GM18520 (cell line): ENCODE measurements around the gene MYO15B.

Experiments
- ATAC-seq: cut with Tn5 transposase; IDR thresholded peaks from one replicate; pipeline ENCODE4 v1.9.1; 2021; ENCODE audit not compliant: unreplicated experiment

The MYO15B gene

DNA sequence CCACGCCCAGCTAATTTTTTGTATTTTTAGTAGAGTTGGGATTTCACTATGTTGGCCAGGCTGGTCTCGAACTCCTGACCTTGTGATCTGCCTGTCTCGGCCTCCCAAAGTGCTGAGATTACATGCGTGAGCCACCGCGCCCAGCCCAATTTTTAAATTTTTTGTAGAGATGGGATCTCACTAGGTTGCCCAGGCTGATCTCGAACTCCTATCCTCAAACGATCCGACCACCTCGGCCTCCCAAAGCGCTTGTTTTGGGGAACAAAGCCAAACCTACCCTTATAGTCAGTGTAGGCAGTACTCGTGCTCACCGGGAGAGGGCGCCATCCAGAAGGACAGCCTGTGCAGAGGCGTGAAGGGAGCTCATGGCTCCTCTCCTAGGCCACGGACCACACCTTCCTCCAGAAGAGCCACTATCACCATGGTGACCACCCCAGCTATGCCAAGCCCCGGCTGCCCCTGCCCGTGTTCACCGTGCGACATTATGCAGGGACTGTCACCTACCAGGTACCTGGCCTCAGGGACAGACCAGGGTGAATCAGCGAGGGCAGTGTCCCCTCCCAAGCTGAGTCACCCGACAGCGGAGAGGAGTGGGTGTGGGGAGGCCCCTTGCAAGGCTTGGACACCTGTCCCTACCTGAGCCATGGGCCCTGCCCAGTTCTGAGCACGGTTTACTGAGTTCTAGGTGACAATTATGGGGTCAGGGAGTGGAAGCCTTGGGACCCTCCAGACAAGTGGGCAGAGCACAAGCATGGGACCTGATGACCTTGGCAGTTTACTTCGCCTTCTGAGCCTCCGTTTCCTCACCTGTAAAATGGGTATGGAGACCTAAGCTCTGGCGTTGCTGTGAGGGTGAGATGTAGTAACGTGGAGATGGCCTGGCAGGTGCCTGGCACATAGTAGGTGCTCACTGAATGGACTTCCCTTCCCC lies 13.7 kb downstream of the MYO15B start:
- ATAC-seq: no peak

DNA sequence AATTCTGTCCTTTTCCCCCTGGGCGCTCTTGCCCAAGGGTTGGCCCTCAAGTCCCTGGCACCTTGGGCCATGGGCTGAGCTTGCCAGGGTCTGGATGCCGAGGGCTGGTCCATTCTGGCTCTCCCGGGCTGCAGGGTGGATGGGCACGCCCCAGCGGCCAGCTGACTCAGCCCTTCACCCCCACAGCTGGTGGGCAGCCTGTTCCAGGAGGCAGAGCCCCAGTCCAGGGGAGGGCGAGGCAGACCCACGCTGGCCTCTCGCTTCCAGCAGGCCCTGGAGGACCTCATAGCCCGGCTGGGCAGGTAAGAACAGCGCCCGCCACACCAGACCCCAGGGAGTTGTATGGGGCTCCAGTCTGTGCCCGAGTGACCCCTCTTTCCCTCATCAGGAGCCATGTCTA lies 15.0 kb downstream of the MYO15B start:
- ATAC-seq: no peak

DNA sequence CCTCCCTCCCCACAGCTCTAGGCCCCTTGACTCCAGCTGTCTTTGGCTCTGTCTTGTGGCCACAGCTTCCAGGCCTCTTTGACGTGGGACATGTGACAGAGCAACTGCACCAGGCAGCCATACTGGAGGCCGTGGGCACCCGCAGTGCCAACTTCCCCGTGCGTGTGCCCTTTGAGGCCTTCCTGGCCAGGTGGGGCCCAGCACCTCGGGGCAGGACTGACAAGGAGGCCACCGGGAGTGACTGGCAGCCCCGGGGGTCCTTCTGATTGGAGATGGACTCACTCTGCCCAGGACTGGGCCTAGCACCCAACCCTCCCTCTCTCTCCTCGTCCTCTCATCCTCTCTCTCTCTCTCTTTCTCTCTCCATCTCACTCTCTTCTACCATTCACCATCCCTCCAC lies 15.5 kb downstream of the MYO15B start:
- no peak for ATAC-seq

DNA sequence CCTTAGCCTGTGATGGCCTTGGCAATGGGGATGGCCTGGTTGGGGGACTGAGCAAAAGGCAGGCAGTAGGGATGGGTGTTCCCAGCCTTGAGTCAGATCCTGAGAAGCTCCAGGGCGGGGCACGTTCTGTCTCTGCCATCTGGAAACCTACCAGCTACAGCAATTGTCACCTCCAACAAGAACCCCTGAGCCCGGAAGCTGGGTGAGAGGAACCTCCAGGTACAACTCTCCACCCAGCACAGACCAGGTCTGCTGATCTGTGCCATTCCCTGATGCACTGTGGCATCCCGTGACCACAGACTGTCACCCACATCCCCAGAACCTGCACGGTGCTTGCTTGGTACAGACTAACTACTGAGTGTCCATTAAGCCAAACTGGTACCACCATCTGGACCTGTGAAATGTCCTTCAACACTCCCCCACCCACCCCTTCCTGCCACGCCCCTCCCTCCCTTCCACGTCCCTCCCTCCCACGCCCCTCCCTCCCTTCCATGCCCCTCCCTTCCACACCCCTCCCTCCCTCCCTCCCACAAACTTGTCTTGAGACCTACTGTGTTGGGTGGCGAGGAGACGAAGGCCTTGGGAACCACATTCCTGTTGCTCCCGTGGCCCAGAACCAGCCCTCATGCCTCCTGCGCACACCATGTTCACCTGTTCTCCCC lies 16.6 kb downstream of the MYO15B start:
- no peak for ATAC-seq

DNA sequence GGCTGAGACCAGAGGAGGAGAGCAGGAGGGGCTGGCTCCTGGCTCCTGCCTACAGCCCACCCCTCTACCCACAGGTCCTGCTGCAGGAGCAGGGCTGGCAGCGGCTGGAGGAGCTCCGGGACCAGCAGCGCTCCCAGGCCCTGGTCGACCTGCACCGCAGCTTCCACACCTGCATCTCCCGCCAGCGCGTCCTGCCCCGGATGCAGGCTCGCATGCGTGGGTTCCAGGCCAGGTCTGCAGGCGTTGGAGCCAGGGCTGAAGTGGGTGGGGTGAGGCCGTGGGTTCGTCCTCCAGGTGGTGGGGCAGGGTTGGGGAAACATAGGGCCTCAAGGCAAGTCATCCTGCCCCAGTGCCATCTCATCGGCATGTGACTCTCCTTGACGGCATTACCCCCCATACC lies 18.2 kb downstream of the MYO15B start:
- ATAC-seq: no peak

DNA sequence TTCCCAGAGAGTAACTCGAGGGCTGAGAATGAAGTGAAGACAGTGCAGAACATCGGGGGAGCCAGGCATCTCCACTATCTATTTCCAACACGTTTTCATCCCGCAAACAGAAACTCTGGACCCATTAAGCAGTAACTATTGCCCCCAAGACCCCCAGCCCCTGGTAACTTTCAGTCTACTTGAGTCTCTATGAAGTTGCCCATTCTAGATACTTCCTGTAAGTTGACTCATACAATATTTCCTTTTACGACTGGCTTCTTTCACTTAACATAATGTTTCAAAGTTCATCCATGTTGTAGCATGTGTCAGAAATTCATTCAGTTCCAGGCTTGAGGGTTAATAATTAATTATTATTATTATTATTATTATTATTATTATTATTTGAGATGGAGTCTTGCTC lies 19.5 kb downstream of the MYO15B start:
- no peak for ATAC-seq

DNA sequence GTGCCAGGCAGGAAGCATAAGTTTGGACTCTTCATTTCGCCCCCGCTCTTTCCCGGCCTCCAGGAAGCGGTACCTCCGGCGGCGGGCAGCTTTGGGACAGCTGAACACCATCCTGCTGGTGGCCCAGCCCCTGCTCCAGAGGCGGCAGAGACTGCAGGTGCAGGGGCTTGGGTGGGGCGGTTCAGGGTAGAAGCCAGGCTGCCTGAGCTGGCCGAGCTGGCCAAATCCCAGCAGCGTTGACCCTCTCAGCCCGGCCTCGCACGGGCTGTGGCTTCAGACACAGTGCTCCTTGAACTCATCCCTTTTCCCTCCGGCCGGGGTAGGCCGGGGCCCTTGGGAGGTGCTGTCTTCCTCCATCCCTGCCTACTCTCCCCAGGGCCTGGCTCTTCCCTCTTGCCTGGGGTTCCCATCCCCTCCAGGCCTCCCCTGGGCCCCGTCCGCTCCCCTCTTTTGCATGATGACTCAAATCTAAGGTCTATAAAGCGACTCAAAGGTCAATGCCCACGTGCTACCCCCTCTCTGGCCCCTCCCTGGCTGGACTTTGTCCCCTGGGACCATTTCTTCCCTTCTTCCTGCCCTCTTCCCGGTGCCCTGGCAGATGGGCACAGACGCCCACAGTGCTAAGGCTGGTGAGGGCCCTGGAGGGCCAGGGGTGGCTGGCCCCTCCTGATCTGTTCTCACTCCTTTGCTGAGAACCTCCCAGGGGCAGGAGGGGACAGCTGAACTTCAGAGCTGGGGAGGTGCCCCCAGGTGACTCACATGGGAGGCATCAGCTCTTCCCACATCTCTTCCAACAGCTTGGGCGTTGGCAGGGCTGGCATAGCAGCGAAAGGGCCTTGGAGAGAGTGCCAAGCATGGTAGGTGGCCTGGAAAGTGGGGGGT lies 22.7 kb downstream of the MYO15B start:
- no peak for ATAC-seq

DNA sequence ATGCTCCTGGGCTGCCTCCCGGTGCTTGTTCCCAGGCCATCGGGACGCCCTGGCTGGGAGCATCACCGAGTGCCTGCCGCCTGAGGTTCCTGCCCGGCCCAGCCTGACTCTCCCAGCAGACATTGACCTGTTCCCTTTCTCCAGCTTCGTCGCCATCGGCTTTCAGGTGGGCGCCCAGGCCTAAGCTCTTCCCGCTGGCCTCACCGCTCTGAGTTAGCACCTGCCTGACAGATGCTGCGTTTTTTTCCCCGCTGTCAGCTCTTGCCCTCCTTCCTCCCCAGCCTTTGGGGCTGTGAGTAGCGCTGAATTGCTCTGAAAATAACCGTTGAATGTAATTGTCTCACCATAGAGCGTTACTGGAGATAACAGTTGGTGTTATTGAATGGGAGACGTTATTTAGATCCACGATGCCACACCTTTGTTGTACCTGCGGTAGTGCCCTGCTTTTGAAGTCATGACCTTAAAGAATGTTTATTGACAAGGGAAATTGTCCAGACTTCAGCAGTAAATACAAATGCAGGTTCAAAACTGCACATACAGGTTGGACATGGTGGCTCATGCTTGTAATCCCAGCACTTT lies 24.3 kb downstream of the MYO15B start:
- no peak for ATAC-seq

DNA sequence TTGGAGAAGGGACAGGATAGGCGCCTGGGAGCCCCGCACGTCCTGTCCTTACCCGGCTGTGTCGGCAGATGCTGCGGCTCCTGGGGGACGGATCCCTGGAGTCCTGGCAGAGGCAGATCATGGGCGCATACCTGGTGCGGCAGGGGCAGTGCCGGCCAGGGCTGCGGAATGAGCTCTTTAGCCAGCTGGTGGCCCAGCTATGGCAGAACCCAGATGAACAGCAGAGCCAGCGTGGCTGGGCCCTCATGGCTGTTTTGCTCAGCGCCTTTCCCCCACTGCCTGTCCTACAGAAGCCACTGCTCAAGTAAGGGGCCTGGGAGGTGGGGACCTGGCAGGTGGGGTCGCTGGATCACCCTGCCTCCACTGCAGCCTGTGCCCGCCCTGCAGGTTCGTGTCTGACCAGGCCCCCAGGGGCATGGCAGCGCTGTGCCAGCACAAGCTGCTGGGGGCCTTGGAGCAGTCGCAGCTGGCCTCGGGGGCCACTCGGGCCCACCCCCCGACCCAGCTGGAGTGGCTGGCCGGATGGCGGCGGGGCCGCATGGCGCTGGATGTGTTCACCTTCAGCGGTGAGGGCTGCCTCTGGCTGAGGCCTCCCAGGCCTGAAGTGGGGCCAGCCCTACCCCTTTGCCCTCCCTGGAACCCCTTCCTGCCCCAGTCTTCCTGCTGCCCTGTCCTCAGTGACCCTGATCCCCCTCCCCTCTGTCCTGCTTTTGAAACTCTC lies 25.5 kb downstream of the MYO15B start:
- no peak for ATAC-seq

DNA sequence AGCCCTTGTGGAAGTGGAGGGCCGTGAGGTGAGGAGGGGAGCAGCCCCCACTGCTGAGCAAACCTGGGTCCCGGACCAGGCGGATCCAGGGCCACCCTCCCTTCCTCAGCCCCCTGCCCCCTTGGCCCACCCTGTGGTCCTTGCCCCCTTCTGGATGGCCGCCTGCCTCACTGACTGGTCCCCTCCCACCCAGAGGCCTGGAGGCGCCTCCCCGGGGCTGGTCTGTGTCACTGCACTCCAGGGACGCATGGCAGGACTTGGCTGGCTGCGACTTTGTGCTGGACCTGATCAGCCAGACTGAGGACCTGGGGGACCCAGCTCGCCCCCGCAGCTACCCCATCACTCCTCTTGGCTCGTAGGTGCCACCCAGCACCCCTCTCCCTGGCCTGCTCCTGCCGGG lies 26.4 kb downstream of the MYO15B start:
- no peak for ATAC-seq

DNA sequence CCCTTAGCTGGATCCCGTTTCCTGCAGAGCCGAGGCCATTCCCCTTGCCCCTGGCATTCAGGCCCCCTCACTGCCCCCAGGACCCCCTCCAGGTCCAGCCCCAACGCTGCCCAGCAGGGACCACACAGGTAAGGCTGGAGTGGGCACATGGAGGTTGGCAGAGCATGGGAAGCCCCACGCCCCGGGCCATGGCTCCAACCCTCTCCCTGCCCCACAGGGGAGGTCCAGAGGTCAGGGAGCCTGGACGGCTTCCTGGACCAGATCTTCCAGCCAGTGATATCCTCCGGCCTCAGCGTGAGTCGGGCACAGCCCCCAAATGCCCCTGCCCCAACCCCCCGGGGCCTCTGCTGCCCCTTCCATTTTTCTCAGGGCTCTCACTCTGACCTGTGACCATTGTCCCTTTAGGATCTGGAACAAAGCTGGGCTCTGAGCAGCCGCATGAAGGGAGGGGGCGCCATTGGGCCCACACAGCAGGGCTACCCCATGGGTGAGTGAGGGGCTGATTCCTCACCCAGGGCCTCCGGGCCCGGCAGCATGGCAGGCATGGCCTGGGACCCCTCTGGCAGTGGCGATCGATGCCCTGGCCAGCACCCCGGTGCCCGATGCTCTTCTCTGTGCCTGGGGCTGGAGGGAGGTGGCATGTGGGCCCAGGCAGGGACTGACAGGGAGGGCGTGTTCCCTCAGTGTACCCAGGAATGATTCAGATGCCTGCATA lies 27.1 kb downstream of the MYO15B start:
- ATAC-seq: no peak

DNA sequence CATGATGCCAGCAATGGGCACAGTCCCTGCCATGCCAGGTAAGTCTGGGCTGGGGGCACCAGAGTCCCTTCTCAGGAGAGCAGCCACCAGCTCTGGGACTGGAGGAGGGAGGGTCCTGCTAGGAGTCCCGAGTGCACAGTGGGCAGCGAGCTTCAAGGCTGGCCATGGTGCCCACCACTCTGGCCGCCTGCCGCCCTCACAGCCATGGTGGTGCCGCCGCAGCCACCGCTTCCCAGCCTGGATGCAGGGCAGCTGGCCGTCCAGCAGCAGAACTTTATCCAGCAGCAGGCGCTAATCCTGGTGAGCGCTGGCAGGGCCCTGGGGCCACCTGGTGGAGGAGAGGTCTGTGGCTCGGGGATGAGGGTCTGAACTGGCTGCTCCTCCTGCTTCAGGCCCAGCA lies 27.7 kb downstream of the MYO15B start:
- ATAC-seq: no peak

DNA sequence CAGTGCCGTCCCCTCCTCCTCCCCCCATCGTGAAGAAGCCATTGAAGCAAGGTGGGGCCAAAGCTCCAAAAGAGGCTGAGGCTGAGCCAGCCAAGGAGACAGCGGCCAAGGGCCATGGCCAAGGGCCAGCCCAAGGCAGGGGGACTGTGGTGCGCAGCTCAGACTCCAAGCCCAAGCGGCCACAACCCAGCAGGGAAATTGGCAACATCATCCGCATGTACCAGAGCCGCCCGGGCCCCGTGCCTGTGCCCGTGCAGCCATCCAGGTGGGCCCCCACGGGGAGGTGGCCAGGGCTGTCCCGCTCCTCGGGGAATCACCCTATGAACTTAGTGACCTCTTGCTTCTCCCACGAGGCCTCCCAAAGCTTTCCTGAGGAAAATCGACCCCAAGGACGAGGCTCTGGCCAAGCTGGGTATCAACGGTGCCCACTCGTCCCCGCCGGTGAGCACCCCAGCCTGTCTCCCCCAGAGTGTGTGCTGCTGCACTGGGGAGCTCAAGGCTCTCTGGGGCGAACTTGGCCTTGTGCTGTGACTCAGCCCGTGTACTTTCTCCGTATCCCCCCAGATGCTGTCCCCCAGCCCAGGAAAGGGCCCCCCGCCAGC lies 29.0 kb downstream of the MYO15B start:
- no peak for ATAC-seq

DNA sequence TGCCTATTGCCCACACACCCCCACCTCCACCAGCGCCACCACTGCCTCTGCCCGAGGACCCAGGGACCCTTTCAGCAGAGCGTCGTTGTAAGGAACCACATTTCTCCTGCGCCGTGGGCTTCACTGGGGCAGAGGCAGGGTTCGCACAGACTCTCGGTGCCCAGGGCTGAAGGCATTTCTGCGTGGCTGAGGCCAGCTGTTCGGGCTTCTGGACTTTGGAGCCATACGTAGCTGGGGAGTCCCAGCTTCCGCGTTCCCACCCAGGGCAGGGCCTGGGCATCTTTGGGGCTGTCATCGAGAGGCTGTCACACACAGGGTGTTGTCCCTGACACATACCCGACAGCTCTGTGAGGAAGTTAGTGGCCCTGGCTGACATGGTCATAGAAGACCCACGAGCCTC lies 29.6 kb downstream of the MYO15B start:
- no peak for ATAC-seq

DNA sequence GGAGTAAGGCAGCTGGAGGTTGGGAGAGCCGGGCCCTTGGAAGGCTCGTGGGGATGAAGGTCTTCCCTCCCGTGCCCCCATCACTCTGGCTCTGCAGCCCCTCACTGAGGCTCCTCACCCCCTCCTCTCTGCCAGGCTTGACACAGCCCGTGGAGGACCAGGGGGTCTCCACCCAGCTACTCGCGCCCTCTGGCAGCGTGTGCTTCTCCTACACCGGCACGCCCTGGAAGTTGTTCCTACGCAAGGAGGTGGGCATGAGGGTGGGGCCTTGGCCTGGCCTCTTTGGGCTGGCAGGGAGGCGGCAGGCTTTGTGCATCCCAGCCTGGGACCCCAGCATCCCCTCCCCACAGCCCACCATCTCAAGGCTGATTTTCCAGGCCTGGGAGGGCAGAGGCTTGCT lies 30.1 kb downstream of the MYO15B start:
- ATAC-seq: no peak

DNA sequence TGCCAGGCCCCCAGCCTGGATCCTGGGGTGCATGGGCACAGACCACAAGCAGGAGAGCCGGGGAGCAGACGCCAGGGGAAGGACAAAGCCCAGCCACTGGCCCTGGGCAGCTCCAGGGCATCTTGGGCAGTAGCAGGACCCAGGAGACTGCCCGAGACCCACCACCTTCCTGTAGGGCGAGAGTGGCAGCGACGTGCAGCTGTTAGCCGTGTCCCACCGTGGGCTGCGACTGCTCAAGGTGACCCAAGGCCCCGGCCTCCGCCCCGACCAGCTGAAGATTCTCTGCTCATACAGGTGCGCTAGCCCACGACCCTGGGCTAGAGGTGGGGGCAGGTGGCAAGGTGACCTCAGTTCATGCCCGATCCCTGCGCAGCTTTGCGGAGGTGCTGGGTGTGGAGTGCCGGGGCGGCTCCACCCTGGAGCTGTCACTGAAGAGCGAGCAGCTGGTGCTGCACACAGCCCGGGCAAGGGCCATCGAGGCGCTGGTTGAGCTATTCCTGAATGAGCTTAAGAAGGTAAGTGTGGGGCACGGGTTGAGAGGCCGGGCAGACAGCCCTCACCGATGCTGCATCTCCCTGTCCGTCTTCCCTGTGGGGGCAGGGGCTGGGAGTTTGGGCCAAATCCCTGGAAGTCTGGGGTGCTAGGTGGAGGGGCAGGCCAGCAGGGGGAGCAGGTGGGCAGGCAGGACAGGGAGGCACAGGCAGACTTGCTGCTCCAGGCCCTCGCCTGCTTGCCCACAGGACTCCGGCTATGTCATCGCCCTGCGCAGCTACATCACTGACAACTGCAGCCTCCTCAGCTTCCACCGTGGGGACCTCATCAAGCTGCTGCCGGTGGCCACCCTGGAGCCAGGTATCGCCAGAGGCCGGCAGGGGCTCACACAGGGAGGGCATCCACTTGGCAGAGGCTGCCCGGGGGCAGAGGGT lies 32.2 kb downstream of the MYO15B start:
- no peak for ATAC-seq

DNA sequence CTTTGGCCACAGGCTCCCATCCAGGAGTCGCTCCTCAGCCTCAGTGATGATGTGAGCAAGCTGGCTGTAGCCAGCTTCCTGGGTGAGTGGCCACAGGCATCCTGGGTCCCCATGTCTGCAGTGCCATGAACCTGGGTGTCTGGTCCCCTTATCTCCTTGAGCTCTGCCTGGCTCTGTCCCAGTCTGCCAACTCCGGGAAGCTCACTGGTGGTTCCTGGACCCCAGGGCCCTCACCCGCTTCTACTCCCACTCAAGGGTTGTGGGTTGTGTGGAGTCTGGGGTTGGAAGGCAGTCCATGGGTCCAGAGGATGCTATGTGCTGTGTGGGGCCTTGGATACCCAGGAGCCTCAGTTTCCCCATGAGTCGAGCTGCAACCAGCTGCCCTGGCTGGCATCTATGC lies 33.9 kb downstream of the MYO15B start:
- no peak for ATAC-seq

DNA sequence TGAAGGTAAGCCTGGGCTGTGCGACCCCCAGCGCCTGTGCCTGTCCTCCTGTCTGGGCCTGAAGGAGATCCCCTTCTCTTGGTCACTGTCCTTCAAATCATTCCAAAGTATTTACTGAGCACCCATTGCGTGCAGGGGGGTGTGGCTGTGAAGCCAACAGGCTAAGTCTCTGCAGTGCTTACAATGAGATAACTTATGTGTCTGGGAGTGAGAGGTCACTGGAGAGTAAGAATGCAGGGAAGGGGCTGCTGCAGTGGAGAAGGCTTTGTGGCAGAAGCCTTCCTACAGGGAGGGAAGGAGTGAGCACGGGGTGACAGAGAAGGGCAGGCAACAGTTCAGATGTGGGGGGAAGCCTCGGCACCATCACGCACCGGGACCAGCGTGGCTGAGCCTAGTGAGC lies 34.5 kb downstream of the MYO15B start:
- no peak for ATAC-seq
